Cerebellar cortex (tissue), 1 donor: ENCODE data around the gene C2orf80.
A peak's percentile ranks its signal among the peaks of the same experiment; 100 is the strongest.
"Not testable (repeated sequence)": the region's sequence is repeated elsewhere in the genome, so short reads cannot be mapped to it uniquely, and the experiment has no call there.

Source experiments
- DNase-seq: peaks from one replicate; pipeline ENCODE4 v3.0.0-alpha.2; 2015; ENCODE audit warnings: low spot score

The C2orf80 gene

DNA sequence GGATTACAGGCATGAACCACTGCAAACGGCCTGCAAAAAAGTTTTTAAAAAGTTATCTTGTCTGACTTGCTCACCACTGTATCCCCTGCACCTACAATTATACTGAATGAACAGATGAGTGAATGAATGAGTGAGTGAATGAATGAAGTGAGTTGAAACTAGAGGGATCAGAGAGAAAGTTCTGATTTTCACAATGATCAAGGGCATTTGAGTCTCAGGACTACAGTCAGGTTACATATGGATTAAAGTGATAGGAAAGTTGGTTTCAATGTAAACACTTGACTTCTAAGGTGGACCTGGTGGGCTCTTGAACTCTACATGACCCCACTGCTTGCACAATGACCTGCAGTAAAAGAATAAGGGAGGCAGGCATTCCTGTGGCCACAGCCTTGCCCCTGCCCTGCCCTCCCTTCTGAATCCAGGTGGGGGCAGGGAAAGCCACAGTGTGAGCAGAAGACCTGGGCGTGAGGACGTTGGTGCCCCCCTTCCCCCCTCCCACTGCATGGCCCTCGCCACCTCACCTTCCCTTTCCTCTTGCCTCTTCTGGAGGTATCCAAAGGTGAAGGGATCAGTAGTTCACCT is 10.7 kb downstream of the C2orf80 start:
- DNase-seq: no peak

DNA sequence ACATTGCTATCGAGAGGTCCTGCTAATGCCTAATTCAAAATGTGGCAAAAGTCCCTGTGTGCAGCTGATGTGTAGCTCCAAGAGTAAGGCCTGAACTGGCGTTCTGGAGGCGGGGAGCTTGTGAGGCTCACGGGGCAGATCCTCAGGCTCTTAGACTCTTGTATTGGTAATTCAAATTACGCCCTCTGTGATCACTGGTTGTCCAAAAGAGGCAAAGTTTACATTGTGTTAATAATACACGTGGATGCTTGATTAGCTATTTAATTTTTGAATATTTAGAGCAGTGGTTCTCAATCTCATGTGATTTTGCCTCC is 14.0 kb downstream of the C2orf80 start:
- DNase-seq: peak; percentile 33

DNA sequence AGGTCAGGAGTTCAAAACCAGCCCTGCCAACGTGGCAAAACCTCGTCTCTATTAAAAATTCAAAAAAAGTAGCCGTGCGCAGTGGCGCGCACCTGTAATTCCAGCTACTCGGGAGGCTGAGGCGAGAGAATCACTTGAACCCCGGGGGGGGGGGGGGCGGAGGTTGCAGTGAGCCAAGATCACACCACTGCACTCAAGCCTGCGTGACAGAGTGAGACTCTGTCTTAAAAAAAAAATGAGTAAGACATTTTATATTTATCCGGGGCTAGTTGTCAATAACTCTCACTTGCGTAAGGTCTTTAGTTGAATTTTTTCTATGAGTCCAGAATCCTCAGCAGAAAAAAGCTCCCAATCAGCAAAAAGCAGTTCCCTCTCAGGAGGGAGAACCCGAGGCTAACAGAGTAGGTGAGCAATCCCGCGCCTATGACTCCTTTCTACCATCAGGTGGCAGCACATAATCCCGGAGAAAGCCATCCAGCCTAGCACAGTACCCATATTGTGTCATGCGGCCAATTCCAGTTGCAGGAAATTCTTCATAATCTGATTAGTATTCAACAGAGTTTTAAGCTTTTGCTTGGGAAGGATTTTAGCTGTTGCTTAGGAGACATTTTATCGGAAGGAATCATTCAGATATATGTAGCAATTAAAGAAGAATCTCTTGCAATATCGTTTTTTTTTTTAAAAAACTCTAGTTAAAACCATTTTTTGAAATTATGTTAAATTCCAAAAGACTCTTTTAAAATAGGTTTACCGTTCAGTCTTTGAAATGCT is 14.6 kb downstream of the C2orf80 start:
- peak; percentile 86 for DNase-seq

DNA sequence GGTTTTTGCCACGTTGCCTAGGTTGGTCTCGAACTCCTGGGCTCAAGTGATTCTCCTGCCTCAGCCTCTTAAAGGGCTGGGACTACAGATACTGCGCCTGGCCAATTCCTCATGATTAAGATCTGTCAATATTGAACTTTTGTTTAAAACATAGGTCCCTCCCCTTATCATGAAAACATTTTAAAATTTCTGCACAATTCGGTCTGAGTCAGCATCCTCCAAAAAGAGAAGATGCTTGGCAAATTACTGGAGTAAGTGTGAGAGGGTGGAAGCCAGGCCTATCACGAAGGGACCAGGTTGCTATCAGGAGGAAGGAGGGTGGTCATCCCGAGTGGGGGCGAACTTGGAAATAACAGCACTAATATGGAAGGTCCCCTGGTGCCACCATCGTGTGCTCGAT is 15.7 kb downstream of the C2orf80 start:
- DNase-seq: no peak

DNA sequence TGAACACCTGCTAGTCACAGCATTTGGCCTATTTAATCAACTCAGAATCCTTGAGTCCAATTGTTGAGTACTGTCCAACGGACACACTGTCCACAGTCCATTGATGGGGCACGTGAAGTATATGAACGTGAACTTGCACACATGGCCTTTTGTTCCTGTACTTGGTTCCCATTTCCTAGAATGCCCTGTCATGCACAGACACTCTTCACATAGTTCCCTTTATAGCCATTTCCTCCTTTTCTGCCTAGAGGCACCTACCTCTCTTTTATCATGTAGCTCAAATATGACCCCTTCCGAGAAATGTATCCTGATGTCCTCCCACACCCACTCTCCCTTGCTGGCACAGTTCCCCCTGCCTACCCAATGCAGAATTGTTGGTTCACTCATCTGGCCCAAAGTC is 17.7 kb downstream of the C2orf80 start:
- DNase-seq: no peak

DNA sequence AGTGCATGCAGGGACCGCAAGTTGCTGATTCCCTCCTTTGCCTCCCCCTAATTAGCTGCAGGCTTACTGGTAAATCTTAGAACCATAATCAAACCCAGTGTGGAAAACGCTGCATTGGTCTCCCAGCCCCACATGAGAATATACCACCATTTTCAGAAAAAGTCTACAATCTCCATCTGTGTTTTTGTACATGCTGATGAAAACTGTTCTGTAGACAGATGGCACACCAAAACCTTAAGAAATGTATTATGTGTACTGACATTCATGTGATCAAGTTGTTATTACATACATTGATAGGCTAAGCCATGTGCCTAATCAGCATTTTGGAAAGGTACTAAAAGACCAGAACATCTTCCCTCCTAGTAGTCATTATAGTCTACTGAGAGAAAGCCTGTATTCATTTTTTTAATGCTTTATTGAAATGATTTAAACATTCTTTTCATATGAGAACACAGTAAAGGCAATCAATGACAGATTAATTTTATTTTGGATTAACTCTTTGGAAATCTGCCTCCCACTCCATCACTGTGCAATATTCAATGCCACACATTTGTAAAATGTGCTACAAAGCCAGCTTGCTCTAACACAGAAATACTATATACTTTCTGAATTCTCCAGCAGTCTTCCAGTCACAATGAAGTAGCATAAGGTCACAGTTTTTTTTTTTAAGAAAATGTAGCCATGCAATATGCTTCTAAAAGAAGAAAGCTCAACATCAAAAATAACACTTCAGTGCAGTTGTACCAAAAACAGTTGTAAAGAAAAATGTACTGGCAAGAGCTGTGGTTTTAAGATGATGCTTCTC is 24.7 kb downstream of the C2orf80 start:
- DNase-seq: no peak

DNA sequence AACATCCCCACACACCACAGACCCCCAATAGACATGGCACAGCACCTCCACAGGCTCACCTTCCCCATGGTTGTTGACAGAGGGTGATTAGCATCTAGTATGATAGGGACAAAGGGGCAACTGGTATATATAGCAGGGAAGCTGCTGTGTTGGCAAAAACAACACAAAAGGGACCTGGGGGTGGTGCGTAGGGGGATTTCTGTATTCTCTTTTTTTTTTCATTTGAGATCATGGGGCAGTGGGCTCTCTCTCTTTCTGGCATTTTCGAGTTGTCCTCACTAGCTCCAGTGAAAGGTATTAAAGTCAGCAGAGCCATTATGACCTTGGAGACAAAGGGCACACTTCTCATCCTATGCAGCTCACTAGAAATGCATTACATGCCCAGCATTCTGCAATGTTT is 26.3 kb downstream of the C2orf80 start, which contains the start of gene CRYGA:
TSS of gene CRYGA (minus strand) at position 101 of the 400 bp plus-strand sequence. CDS start at position 68, 33 bp downstream.
- no peak for DNase-seq

DNA sequence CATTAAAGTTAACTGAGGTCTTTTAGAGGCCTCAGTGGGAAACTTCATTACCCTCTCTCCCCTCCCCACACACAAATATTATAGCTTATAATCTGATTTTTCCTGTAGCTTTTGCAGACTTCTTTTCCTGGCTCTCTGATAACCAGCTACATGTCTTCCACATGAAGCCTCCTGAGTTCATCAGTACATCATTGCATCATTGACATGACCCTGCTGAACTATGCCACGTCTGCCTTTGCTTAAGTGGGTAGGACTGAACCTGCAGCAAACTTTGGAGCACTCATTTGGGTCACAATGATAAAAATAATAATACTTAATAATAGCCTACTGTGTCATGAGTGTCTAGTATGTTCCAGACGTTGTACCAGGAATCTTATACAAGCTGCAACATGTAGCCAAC is 33.4 kb downstream of the C2orf80 start:
- no peak for DNase-seq

DNA sequence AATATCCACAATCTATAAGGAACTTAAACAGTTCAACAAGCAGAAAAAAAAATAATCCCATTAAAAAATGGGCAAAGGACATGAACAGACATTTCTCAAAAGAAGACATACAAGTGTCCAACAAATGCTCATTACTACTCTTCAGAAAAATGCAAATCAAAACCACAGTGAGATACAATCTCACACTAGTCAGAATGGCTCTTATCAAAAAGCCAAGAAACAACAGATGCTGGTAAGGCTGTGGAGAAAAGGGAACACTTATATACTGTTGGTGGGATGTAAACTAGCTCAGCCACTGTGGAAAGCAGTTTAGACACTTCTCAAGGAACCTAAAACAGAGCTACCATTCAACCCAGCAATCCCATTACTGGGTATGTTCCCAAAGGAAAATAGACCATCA is 36.7 kb downstream of the C2orf80 start:
- no peak for DNase-seq

DNA sequence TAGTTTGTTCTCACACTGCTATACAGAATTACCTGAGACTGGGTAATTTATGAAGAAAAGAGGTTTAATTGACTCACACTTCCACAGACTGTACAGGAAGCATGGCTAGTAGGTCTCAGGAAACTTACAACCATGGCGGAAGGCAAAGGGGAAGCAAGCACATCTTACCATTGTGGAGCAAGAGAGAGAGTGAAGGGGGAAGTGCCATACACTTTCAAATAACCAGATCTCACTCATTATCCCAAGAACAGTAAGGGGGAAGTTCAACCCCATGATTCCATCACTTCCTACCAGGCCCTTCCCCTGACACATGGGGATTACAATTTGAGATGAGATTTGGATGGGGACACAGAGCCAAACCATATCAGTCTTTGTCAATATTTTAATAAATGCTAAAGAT is 38.9 kb downstream of the C2orf80 start:
- no peak for DNase-seq

DNA sequence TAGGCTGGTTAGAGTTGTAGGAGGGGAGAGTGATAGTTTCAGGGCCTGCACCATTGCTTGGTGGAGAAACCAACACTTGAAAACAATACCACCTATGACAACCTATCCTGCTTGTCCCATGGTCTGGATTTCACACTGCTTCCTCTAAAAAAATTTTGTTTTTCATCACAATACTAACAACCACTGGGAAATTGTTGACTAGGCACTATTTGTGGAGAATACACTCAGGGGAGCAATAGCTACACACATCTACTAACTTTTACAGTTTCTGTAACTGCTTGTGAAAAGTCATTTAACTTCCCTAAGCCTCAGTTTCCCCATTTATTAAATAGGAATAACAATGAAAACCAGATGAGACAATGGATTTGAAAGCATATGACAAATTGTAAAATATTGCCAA is 39.7 kb downstream of the C2orf80 start:
- DNase-seq: no peak

DNA sequence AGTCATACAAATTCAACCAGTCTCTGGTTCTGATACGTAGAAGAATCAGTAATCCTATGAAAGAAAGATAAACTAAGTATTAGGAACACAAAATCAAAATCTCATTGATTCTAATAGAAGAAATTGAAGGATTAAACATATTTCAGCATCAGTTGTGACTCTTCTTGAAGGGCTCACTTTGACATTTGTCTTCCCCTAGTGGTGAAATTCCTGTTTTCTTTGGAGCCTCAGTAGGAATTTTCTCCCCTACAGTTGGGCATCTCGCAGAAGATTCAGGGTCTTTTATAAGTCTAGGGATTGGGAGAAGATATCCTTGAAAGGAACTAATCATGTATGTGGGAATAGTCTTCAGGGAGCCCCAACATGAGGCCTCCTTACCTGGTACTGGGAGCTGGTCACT is 41.0 kb downstream of the C2orf80 start:
- no peak for DNase-seq

DNA sequence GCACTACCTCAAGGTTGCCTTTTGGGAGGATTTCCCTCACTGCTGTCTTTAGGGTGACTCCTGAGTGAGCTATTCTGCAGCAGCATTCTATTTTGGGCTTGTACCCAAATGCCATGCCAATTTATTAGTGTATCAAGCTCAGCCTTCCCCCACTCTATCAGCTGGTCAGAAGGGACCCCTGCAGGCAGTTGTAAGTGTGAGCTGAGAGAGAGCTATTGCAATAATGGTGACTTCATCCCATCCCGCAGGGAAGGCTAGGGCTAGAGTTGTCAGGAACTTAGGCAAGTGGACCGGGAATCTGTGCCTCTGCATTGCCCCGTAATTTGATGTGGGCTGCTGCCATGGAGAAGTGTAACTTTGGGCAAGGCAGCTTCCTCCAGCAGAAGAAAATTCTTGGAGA is 42.1 kb downstream of the C2orf80 start:
- DNase-seq: no peak

DNA sequence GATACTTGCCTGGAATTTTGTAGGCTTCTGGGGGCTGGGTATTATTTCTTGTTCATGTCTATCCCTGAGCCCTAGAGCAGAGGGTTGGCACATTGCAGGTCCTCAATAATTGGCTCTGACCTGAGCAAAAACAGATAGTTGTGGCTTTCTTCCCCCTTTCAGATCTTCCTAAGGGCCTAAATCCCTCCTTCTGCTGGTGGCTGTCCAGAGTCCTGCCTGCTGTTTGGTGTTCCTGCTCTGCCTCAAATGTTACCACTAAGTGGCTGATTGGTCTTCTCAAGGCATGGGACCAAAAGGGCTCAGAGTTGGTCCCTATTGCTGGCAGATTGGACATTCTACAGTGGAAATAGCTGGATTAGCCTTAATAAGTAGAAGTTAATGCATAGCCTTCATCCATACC is 42.8 kb downstream of the C2orf80 start:
- no peak for DNase-seq

DNA sequence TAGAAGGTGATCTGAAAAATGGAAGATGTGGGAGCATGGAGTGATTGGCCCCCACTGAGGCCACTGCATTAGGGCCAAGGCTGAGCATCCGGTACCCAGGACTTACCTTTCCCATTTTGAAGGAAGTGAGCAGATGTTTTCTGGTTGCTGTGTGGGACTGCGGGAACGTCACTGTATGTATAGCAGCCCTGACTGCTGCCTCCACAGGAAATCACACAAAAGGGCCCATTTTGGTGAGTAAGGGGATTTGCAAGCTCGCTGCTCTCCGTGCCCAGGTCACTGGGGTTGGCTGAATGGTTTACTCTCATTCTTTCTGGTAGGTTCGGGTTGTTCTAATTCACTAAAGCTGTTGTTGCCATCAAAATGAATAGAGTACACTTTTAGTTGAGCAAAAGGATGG is 43.8 kb downstream of the C2orf80 start, which contains the start of gene CRYGB:
TSS of gene CRYGB (minus strand) at position 153 of the 400 bp plus-strand sequence. CDS start at position 115, 38 bp downstream.
- DNase-seq: no peak

DNA sequence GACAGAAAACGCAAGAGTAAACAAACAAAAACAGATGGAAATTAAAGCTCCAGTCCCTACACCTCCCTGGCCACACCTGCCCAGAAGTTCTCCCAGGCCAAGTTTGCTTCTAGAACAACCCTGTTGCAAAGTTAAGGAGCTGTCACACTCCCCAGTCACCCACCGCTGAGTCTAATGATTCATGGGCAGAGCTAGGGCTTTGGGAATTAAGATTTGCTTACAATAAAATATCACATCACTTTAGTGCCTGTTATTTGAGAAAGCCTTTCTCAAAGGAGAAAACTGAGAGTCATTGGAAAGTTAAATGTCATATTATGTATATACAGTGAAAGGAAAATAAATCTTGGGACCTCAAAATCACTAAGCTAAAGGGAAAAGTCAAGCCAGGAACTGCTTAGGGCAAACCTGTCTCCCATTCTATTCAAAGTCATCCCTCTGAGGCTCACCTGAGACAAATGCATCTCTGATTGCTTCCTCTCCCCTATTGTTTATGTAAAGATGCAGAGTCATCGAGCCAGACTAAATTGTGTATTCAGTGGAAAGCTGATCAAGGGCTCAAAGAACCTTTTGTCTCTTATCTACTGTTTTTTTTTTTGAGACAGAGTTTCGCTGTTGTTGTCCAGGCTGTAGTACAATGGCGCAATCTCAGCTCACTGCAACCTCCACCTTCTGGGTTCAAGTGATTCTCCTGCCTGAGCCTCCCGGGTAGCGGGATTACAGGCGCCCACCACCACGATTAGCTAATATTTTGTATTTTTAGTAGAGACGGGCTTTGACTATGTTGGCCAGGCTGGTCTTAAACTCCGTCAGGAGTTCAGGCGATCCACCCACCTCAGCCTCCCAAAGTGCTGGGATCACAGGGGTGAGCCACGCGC is 46.7 kb downstream of the C2orf80 start:
- DNase-seq: no peak

DNA sequence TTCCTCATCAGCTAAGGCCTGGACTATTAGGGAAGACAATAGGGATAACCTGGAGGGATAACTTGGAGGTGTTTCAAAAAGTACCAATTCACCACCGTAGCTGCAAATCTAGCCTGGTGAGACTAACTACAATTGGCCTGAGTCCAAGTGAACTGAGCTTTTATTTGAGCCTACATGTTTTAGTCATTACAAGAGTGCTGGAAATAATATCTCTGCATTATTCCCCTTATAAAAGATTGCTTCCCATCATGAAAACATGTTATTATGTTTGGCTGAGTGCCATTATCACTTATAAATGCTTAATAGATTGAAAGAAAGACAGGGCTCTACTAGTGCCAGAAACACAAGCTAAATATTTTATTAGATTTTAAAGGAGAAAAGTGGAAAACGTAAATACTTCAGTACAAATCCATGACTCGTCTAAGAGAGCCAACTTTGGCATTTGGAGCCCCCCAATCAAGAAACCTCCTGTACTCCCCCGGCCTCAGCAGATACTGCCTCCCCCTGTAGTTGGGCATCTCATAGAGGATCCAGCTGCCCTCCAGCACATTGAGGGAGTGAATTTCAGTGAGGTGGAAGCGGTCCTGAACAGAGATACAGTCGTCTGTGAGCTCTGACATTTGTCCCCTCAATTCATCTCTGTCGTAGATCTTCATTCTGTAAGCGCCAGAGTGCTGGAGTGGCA is 47.4 kb downstream of the C2orf80 start:
- no peak for DNase-seq

DNA sequence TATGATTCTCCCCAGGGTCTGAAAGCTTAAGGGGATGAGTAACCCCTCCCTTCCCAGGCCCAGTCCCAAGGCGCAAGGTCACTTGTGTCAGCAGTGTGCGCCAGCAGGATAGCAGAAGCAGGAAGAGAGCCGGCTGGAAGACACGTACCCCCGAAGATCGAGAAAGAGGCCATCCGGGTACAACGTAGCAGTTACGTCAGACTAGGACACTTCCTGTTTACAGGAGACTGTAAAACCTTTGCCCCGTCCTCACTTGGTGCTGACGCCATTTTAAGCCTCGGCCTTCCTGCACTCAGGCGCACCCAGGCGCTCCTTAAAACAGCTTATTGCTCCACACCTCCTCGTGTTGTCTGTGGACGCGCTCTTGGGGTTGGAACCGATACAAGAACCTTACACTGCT is 50.4 kb downstream of the C2orf80 start:
- no peak for DNase-seq

DNA sequence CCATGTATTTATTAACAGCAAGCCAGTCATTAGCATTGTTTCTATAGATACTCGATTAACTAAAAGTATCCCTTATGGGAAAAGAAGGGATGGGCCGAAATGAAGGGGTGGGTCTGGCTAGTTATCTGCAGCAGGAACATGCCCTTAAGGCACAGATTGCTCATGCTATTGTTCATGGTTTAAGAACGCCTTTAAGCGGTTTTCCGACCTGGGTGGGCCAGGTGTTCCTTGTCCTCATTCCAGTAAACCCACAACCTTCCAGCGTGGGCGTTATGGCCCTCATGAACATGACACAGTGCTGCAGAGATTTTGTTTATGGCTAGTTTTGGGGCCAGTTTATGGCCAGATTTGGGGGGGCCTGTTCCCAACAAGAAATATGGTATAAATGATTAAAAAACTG is 51.5 kb downstream of the C2orf80 start:
- DNase-seq: not testable (repeated sequence)

DNA sequence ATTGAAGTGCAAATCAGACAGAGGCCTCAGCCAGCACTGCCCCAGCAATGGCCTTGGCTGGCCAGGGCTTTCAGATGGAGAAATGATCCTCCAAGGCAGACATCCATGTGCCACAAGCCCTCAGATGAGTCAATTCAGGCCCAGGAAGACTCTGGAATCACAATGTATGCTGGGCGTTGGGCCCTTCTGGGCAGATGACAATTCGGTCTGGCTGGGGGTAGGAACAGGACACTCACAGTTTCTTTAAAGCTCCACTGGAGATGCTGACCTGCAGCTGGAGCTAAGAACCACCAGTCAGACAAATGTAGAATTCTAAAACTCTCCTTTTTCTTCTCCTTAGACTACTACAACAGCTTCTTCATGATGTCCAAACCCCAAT is 53.1 kb downstream of the C2orf80 start:
- DNase-seq: no peak
